Left forelimb (tissue), 1 donor: ENCODE measurements around the gene KANK3.
A peak's percentile ranks its signal among the peaks of the same experiment; 100 is the strongest.
"Not testable (repeated sequence)": the region's sequence is repeated elsewhere in the genome, so short reads cannot be mapped to it uniquely, and the experiment has no call there.

ENCODE experiments used
- DNase-seq: peaks from one replicate; pipeline ENCODE4 v3.0.0-alpha.2; 2018; ENCODE audit warnings: low spot score

KANK3 gene

GRCh38 chr19:8316351-8317125, 26.5 kb downstream of the KANK3 start:
- DNase-seq, result no peak

GRCh38 chr19:8314981-8315640, 28.0 kb downstream of the KANK3 start:
- not testable (repeated sequence) for DNase-seq

GRCh38 chr19:8311461-8312260, 31.4 kb downstream of the KANK3 start:
- no peak for DNase-seq

GRCh38 chr19:8310342-8311055, 32.6 kb downstream of the KANK3 start:
- DNase-seq, result no peak

- no peak for DNase-seq
These were observed 34.2 kb downstream of the KANK3 start for GRCh38 chr19:8308891-8309291.

- peak; percentile 94 for DNase-seq
These were observed 34.8 kb downstream of the KANK3 start, which contains the start of gene CD320 for GRCh38 chr19:8307965-8308866. Gene CD320 (minus strand): TSS chr19:8308358. CDS start chr19:8308290, 68 bp downstream.

GRCh38 chr19:8307400-8307964, 35.6 kb downstream of the KANK3 start:
- DNase-seq, result no peak

- no peak for DNase-seq
These were observed 36.6 kb downstream of the KANK3 start for GRCh38 chr19:8306235-8307054.

GRCh38 chr19:8305798-8306197, 37.3 kb downstream of the KANK3 start:
- no peak for DNase-seq

GRCh38 chr19:8304841-8305621, 38.0 kb downstream of the KANK3 start:
- DNase-seq, result no peak

- DNase-seq, result no peak
These were observed 40.3 kb downstream of the KANK3 start for GRCh38 chr19:8302734-8303133.

GRCh38 chr19:8302357-8302691, 40.7 kb downstream of the KANK3 start:
- no peak for DNase-seq

- DNase-seq, result not testable (repeated sequence)
These were observed 51.7 kb downstream of the KANK3 start for GRCh38 chr19:8291337-8291736.

- DNase-seq, result not testable (repeated sequence)
These were observed 66.6 kb downstream of the KANK3 start for GRCh38 chr19:8276508-8276907.
